GM23338 (cell line): ENCODE data around the gene KIR2DL1. TPM values are rescaled to one million over a fixed set of nuclear protein-coding genes. Genes with fewer than 3 reads are reported as not detected.

Experiments
- ATAC-seq: fragments of 200-7000 bp; cut with Tn5 transposase; 3 replicates; pipeline ENCODE4 v1.9.1; 2020
- DNase-seq: peaks from one replicate; pipeline ENCODE4 v3.0.0-alpha.2; 2015; ENCODE audit warnings: low spot score
- H2AFZ ChIP-seq: fragments of 200-600 bp; sonication (generic); 2 replicates; pipeline ENCODE4 v1.8.0; 2016; ENCODE audit warnings: antibody characterized with exemption, mild to moderate bottlenecking, moderate library complexity
- H3F3A ChIP-seq: fragments of 200-600 bp; sonication (generic); replicated peaks from 2 replicates; pipeline ENCODE4 v1.8.0; 2017; ENCODE audit warnings: antibody characterized with exemption, mixed run types, low read depth
- H3K27ac ChIP-seq: fragments of 200-600 bp; sonication (generic); 2 replicates; pipeline ENCODE4 v1.6.1; 2016; ENCODE audit warnings: low read depth
- H3K27me3 ChIP-seq: fragments of 200-600 bp; sonication (generic); 2 replicates; pipeline ENCODE4 v1.8.0; 2016; ENCODE audit warnings: mild to moderate bottlenecking, mixed run types, moderate library complexity; ENCODE audit not compliant: insufficient read depth
- H3K36me3 ChIP-seq: fragments of 200-600 bp; sonication (generic); 2 replicates; pipeline ENCODE4 v1.8.0; 2016; ENCODE audit warnings: mild to moderate bottlenecking; ENCODE audit not compliant: insufficient read depth
- H3K4me1 ChIP-seq: fragments of 200-600 bp; sonication (generic); 2 replicates; pipeline ENCODE4 v1.8.0; 2016; ENCODE audit warnings: mild to moderate bottlenecking, moderate library complexity; ENCODE audit not compliant: insufficient read depth
- H3K4me2 ChIP-seq: fragments of 200-600 bp; sonication (generic); 2 replicates; pipeline ENCODE4 v1.7.1; 2017; ENCODE audit warnings: mixed run types
- H3K4me3 ChIP-seq: fragments of 200-600 bp; sonication (generic); 2 replicates; pipeline ENCODE4 v1.6.1; 2016; ENCODE audit warnings: mixed run types
- H3K79me2 ChIP-seq: fragments of 200-600 bp; sonication (generic); replicated peaks from 2 replicates; pipeline ENCODE4 v1.8.0; 2017; ENCODE audit warnings: mild to moderate bottlenecking; ENCODE audit not compliant: insufficient read depth
- H3K9me2 ChIP-seq: fragments of 200-600 bp; sonication (generic); 2 replicates; pipeline ENCODE4 v1.8.0; 2017; ENCODE audit not compliant: insufficient read depth
- H4K20me1 ChIP-seq: fragments of 200-600 bp; sonication (generic); replicated peaks from 2 replicates; pipeline ENCODE4 v1.8.0; 2017; ENCODE audit warnings: mild to moderate bottlenecking; ENCODE audit not compliant: insufficient read depth
- H3K27ac Mint-ChIP-seq: 2 replicates; pipeline ENCODE4 v1.8.0; 2020; ENCODE audit warnings: inconsistent platforms, mild to moderate bottlenecking, moderate library complexity, mixed read lengths
- H3K27me3 Mint-ChIP-seq: 3 replicates; pipeline ENCODE4 v1.8.0; 2022; ENCODE audit warnings: low read depth, mild to moderate bottlenecking, moderate library complexity, mixed read lengths, inconsistent platforms; ENCODE audit not compliant: insufficient read depth, poor library complexity
- H3K36me3 Mint-ChIP-seq: 3 replicates; pipeline ENCODE4 v1.8.0; 2021; ENCODE audit warnings: low read depth, mild to moderate bottlenecking, inconsistent platforms, moderate library complexity, mixed read lengths
- H3K4me1 Mint-ChIP-seq: 3 replicates; pipeline ENCODE4 v1.8.0; 2020; ENCODE audit warnings: mild to moderate bottlenecking, inconsistent platforms, mixed read lengths
- H3K4me3 Mint-ChIP-seq: 3 replicates; pipeline ENCODE4 v1.8.0; 2021; ENCODE audit warnings: moderate library complexity, mild to moderate bottlenecking, inconsistent platforms, mixed read lengths
- H3K9me3 Mint-ChIP-seq: 3 replicates; pipeline ENCODE4 v1.8.0; 2020; ENCODE audit warnings: moderate library complexity, mild to moderate bottlenecking, inconsistent platforms, mixed read lengths
- CREB1 ChIP-seq: fragments of 250-450 bp; sonication (Bioruptor Pico); IDR thresholded peaks from 2 replicates; pipeline ENCODE4 v1.5.0; 2020; ENCODE audit warnings: low read depth, mild to moderate bottlenecking, moderate library complexity
- CTCF ChIP-seq, 2 experiments: fragments of 200-600 bp in 1 of 2; sonication (generic) in 1 of 2; conservative IDR thresholded peaks; 2 replicates each; pipeline versions ENCODE4 v1.5.1 to v1.6.1; 2016 to 2017; ENCODE audit warnings: antibody characterized with exemption in 2 of 2, low read depth in 2 of 2, mild to moderate bottlenecking in 2 of 2, moderate library complexity in 1 of 2
- ETS1 ChIP-seq: IDR thresholded peaks from 2 replicates; pipeline ENCODE4 v1.6.1; 2016; ENCODE audit warnings: antibody characterized with exemption
- EZH2 ChIP-seq: fragments of 200-600 bp; sonication (generic); IDR thresholded peaks from one replicate; pipeline ENCODE4 v1.8.0; 2017; ENCODE audit warnings: antibody characterized with exemption, mild to moderate bottlenecking, low read depth; ENCODE audit not compliant: unreplicated experiment
- EZH2phosphoT487 ChIP-seq: fragments of 200-600 bp; sonication (generic); IDR thresholded peaks from one replicate; pipeline ENCODE4 v1.8.1; 2018; ENCODE audit warnings: antibody characterized with exemption; ENCODE audit not compliant: unreplicated experiment
- REST ChIP-seq: IDR thresholded peaks from one replicate; pipeline ENCODE4 v1.6.1; 2018; ENCODE audit warnings: antibody characterized with exemption; ENCODE audit not compliant: unreplicated experiment
- ZNF114 ChIP-seq: fragments of 250-450 bp; sonication (Bioruptor Pico); IDR thresholded peaks from 2 replicates; pipeline ENCODE4 v1.5.0; 2020; ENCODE audit warnings: mild to moderate bottlenecking, moderate library complexity
- ZNF331 ChIP-seq: fragments of 250-450 bp; sonication (Bioruptor Pico); IDR thresholded peaks from 2 replicates; pipeline ENCODE4 v1.5.0; 2020; ENCODE audit warnings: low read depth, mild to moderate bottlenecking, moderate library complexity
- polyA plus RNA-seq: library from polyadenylated mRNA; unstranded; fragments of >200 nt; fragmentation: Nextera tagmentation; extraction: Ambion mirVana; gene quantifications from 2 replicates; pipeline ENCODE4 v1.2.1, GENCODE V29; 2016
- total RNA-seq: library from RNA; depleted of rRNA; stranded (reverse); fragments of >200 nt; shearing (Covaris generic); gene quantifications from 2 replicates; pipeline ENCODE4 v1.2.3, GENCODE V29; 2014

Gene KIR2DL1
- total and polyA plus RNA-seq, 2 experiments from 2014 or later, result not detected

- no peak for DNase-seq
- no peak overlapping the region for H3K27ac Mint-ChIP-seq
- no peaks in the 10 kb centered on the region for H3K27me3 ChIP-seq
- no peaks in the 10 kb centered on the region for H3F3A ChIP-seq
- ATAC-seq, result no peak
- no peak overlapping the region for H3K27ac ChIP-seq
- TF ChIP-seq EZH2phosphoT487, result no peak
- TF ChIP-seq ZNF331, result no peak
- TF ChIP-seq CREB1, result no peak
- no peak for TF ChIP-seq REST
- TF ChIP-seq ZNF114, result no peak
- TF ChIP-seq EZH2, result no peak
- no peak for TF ChIP-seq CTCF (conservative IDR thresholded peaks at IDR 0.05; ENCODE audit: low read depth in 2 of 2)
- TF ChIP-seq ETS1, result no peak
- no peaks in the 10 kb centered on the region for H3K79me2 ChIP-seq
- no peaks in the 10 kb centered on the region for H3K4me1 ChIP-seq
- H3K4me3 Mint-ChIP-seq, result no peak overlapping the region
- no peaks in the 10 kb centered on the region for H3K9me2 ChIP-seq
- no peaks in the 10 kb centered on the region; the same call in 2 of the 3 replicates for H3K4me1 Mint-ChIP-seq
- H3K36me3 Mint-ChIP-seq, result peaks cover 31% of the 10 kb centered on the region
- peaks cover 8% of the 10 kb centered on the region for H3K27me3 Mint-ChIP-seq
- no peaks in the 10 kb centered on the region; the same call in 1 of the 2 replicates for H3K36me3 ChIP-seq
- H3K4me3 ChIP-seq, result no peak overlapping the region
- no peak overlapping the region for H3K4me2 ChIP-seq
- H4K20me1 ChIP-seq, result no peaks in the 10 kb centered on the region
- H2AFZ ChIP-seq, result no peak overlapping the region
- peaks cover 43% of the 10 kb centered on the region; the same call in 2 of the 3 replicates for H3K9me3 Mint-ChIP-seq
Observed at GRCh38 chr19:54792814-54793213, 23.2 kb downstream of the KIR2DL1 start.

GRCh38 chr19:54795758-54796157, 26.2 kb downstream of the KIR2DL1 start:
- Mint-ChIP-seq H3K4me3 (no peak overlapping the region), H3K27ac (no peak overlapping the region), H3K4me1 (no peaks in the 10 kb centered on the region), H3K27me3 (peaks cover 10% of the 10 kb centered on the region), H3K36me3 (peaks cover 31% of the 10 kb centered on the region), H3K9me3 (peaks cover 14% of the 10 kb centered on the region; the same call in 2 of the 3 replicates)
- TF ChIP-seq CREB1 (no peak), REST (no peak), CTCF (conservative IDR thresholded peaks at IDR 0.05; ENCODE audit: low read depth in 2 of 2) (no peak)
- Histone ChIP-seq H4K20me1 (no peaks in the 10 kb centered on the region), H3K79me2 (no peaks in the 10 kb centered on the region), H3K9me2 (no peaks in the 10 kb centered on the region), H3K4me1 (no peaks in the 10 kb centered on the region), H3K36me3 (no peaks in the 10 kb centered on the region), H3K27ac (no peak overlapping the region), H3K27me3 (no peaks in the 10 kb centered on the region), H3K4me3 (no peak overlapping the region), H3K4me2 (no peak overlapping the region), H2AFZ (no peak overlapping the region), H3F3A (no peaks in the 10 kb centered on the region)
- ATAC-seq (no peak), DNase-seq (no peak)
